Fibroblast of peridontal ligament (primary cell): ENCODE measurements around the gene FLAD1.

Source experiments
- DNase-seq: peaks from one replicate; pipeline ENCODE4 v3.0.0-alpha.2; 2010; ENCODE audit errors: extremely low read depth

FLAD1 gene

GRCh38 chr1:154951901-154952657 lies 31.1 kb upstream of the FLAD1 start:
- no peak for DNase-seq

- DNase-seq, result no peak
Observed at GRCh38 chr1:154952664-154953063, 30.5 kb upstream of the FLAD1 start.

GRCh38 chr1:154953611-154954038 lies 29.5 kb upstream of the FLAD1 start:
- DNase-seq, result no peak

- no peak for DNase-seq
Observed at GRCh38 chr1:154954541-154954940, 28.6 kb upstream of the FLAD1 start.

GRCh38 chr1:154955039-154955717 lies 28.0 kb upstream of the FLAD1 start:
- peak; percentile 71 for DNase-seq

GRCh38 chr1:154955718-154956543 lies 27.2 kb upstream of the FLAD1 start, which contains the start of gene PBXIP1:
TSS of gene PBXIP1 (minus strand) at chr1:154956099. CDS start at chr1:154953721, 2,378 bp downstream.
- DNase-seq, result peak; percentile 93

- DNase-seq, result no peak
Observed at GRCh38 chr1:154956544-154956941, 26.6 kb upstream of the FLAD1 start.

GRCh38 chr1:154957091-154957657 lies 26.0 kb upstream of the FLAD1 start:
- DNase-seq, result no peak

- DNase-seq, result no peak
Observed at GRCh38 chr1:154958036-154958435, 25.1 kb upstream of the FLAD1 start.

GRCh38 chr1:154958681-154959425 lies 24.3 kb upstream of the FLAD1 start:
- DNase-seq, result no peak

GRCh38 chr1:154959426-154959780 lies 23.7 kb upstream of the FLAD1 start:
- no peak for DNase-seq

- DNase-seq, result no peak
Observed at GRCh38 chr1:154960446-154961136, 22.6 kb upstream of the FLAD1 start.

- peak; percentile 57 for DNase-seq
Observed at GRCh38 chr1:154961207-154962155, 21.7 kb upstream of the FLAD1 start, which contains the start of gene PYGO2. TSS of gene PYGO2 (minus strand) at chr1:154961782. CDS start at chr1:154961576, 206 bp downstream.

GRCh38 chr1:154962156-154962749 lies 20.9 kb upstream of the FLAD1 start:
- DNase-seq, result no peak

GRCh38 chr1:154962795-154963330 lies 20.3 kb upstream of the FLAD1 start:
- DNase-seq, result no peak

GRCh38 chr1:154963643-154964042 lies 19.5 kb upstream of the FLAD1 start:
- DNase-seq, result no peak

- DNase-seq, result no peak
Observed at GRCh38 chr1:154964359-154964758, 18.8 kb upstream of the FLAD1 start.

- DNase-seq, result no peak
Observed at GRCh38 chr1:154966111-154966510, 17.0 kb upstream of the FLAD1 start.
